NCI-H446 (cell line): ENCODE results near the gene GFPT1.
"Not testable (repeated sequence)": the region's sequence is repeated elsewhere in the genome, so short reads cannot be mapped to it uniquely, and the experiment has no call there.

Source experiments
- DNase-seq, 2 experiments: peaks; one replicate each; lab custom pipeline; 2025; lab: John Stamatoyannopoulos, UW

The GFPT1 gene

DNA sequence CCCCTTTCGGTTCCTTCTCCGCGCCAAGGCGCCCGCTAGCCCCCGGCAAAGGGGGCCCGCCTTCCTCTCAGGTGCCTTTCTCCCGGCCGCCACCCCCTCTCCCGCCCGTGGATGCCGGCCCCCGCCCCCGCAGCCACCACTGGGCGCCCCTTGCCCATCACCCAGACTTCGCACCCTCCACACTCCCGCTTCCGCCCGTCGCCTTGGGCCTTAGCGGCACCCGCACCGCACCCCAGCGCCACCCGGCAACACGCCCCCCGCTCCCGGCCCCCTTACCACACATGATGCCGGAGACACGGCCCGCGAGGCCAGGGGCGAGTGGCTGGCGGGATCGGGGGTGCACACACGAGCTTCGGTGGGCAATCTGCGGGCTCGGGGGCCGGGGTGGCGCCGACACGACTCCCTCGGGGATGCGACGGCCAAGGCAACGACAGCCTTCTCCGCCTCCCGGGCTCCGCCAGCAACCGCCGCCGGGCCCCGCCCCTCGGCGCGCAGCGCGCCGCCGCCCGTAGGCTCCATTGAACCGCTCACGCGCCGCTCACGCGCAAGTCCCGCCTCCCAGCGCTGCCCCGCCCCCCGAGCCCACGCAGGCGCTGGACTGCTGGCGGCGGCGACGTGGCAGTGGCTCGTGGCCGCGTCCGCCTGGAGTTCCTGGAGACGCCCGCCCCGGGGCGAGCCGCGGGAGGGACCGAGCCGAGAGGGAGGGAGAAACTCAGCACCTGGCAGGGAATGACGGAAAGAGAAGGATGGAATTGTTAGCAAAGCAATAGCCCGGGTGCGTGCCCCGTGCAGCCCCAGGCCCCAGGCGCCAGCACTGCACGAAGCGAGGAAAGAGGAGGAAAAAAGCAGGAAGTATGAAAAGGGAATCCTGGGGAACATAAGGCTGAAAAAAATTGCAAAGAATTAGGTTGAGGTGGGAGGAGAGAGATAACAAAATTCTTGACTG lies at the start of gene GFPT1:
Gene GFPT1, minus strand, starts transcription at position 439 of the 946 bp plus-strand sequence. Its CDS starts 156 bp downstream, at position 283.
- DNase-seq: peak; percentile 77 to 93

DNA sequence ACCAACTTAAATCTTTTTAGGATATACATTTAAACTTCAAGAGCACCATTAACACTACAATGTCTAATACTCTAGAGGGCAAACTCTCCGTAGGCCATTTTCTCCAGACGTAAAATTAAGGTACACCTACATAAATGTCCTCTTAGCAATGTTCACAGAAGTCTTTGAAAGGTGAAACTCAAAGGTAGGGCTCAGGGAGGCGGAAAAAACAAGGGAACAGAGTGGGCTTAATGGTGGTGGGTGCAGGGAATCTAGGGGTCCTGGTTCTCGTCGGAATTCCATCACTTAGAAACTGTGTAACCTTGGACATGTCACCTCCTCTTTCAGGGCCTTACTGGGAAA lies 49.5 kb upstream of the GFPT1 start:
- DNase-seq: no peak

- DNase-seq: no peak
These were observed 47.7 kb upstream of the GFPT1 start for GRCh38 chr2:69434753-69435152.

- DNase-seq: no peak
These were observed 42.6 kb upstream of the GFPT1 start for GRCh38 chr2:69429491-69430183.

DNA sequence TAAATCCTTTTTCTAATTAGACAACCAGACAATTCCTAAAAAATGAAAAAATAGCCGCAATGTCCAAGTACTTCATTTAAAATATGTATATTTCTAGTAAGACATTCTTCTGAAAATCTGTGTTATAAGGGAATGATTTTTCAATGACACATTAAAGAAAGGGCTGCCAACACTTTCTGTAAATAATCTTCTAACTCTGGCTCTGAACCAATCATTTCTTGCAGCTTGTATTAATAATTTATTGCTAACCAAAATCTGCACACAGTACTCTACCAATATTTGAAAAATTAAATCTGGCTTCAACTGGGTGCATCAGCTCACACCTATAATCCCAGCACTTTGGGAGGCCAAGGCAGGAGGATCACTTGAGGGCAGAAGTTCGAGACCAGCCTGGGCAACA lies 42.0 kb upstream of the GFPT1 start:
- peak in 1 of 2 experiments; percentile 3 for DNase-seq

DNA sequence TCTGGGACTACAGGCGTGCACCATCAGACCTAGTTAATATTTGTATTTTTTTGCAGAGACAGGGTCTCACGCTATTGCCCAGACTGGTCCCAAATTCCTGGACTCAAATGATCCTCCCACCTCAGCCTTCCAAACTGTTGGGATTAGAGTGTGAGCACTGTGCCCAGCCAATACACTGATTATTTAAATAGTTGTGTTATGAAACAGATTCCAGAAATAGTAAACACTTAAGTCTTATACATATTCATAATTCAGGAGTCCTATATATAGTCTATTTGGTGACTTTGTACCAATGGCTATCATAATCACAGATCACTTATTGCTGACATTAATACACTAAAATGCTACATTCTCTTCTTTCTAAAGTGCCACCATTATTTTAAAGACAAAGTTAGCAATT lies 37.4 kb upstream of the GFPT1 start:
- DNase-seq: no peak

DNA sequence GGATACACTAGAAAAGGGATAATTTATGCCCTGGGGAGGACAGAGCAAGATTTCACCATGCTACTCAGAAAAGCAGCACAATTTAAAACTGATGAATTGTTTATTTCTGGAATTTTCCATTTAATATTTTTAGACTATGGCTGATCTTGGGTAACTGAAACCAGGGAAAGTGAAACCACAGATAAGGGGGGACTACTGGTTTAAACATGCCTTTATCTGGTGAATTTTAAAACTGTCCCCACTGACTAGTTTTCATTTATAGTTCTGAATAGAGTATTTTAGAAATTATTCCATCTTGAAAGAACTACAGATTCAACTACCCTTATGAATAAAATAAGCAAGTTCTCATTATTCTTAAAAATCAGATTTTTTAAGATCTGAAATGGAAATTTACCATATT lies 35.2 kb upstream of the GFPT1 start:
- no peak for DNase-seq

GRCh38 chr2:69419111-69419510 lies 32.1 kb upstream of the GFPT1 start:
- DNase-seq: not testable (repeated sequence)

GRCh38 chr2:69416147-69416546 lies 29.1 kb upstream of the GFPT1 start:
- DNase-seq: no peak

GRCh38 chr2:69411120-69411519 lies 24.1 kb upstream of the GFPT1 start:
- no peak for DNase-seq

GRCh38 chr2:69405306-69405705 lies 18.3 kb upstream of the GFPT1 start:
- DNase-seq: no peak

- DNase-seq: no peak
These were observed 13.1 kb upstream of the GFPT1 start for GRCh38 chr2:69400121-69400520.

DNA sequence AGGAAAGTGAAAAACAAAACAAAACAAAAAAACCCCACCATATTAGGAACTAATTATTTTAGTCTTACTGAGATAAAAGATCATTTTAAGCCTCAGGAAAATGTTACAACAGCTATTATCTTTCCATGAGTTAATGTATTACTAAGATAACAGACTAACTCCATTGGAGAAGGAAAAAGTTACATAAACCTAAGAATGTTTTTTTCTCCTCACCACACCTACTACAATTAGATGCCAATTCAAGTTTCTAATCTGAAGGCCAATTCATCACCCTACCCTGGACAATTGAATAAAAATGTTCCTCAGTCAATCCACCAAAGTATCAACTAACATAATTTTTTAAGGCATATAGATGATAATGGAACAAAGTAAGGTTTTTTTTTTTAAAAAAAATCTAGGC lies 10.2 kb upstream of the GFPT1 start:
- no peak for DNase-seq

DNA sequence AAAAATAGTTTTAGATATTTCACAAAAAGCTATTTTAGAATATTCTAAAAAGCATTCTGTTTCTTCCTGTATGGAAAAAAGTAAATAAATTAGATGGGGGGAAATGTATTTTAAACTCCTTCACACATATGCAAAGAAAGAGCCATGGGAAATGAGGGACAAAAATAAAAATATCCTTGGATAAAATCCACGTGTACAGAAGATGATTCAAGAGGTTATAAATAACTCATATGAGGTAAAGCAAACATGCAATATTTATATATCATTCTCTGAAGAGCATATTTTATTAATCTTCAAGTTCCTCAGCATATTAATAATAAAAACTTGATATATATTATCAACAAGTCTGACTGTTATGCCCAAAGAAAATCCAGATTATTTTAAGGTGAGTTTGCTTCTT lies 8.8 kb upstream of the GFPT1 start:
- no peak for DNase-seq

- no peak for DNase-seq
These were observed 6.9 kb upstream of the GFPT1 start for GRCh38 chr2:69393963-69394362.

DNA sequence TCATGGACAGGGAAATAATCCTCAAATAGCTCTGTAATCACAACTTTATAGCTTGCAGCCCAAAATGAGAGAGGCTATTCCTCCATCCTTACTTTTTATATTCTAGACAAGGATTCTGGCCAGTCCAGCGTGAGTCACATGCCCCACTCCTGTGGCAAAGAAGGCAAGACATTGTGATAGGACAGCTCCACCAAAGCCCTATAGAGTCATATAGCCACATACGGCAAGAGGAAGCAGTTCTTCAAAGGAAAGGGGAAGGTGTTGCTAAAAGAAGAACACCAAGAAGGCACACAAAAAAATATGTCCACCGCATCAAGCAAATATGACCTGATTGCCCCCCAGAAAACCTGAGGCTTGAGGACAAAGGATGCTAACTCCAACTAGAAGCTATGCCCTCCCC lies 3.4 kb upstream of the GFPT1 start:
- no peak for DNase-seq

DNA sequence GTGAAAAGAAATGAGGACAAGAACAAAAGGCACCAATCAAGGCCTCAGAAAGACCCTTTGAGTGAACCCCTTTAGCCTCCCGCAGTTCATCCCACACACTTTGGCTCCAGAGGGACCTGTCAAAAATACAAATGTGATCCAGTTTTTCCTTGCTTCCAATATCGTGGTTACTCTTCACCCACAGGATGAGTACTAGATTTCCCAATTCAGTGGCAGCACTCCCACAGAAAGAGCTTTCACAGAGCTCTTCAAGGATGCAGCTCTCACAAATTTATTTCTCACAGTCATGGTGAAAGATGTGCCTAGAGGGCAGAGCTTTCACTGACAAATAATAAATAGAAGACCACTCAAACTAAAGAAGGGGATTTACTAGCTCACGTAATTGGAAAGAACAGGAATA lies 3.0 kb upstream of the GFPT1 start:
- no peak for DNase-seq

GRCh38 chr2:69389271-69389670 lies 2.2 kb upstream of the GFPT1 start:
- no peak for DNase-seq

- DNase-seq: no peak
These were observed 899 bp upstream of the GFPT1 start for GRCh38 chr2:69387770-69388481.

GRCh38 chr2:69386360-69386759 lies 667 bp downstream of the GFPT1 start:
- DNase-seq: no peak

DNA sequence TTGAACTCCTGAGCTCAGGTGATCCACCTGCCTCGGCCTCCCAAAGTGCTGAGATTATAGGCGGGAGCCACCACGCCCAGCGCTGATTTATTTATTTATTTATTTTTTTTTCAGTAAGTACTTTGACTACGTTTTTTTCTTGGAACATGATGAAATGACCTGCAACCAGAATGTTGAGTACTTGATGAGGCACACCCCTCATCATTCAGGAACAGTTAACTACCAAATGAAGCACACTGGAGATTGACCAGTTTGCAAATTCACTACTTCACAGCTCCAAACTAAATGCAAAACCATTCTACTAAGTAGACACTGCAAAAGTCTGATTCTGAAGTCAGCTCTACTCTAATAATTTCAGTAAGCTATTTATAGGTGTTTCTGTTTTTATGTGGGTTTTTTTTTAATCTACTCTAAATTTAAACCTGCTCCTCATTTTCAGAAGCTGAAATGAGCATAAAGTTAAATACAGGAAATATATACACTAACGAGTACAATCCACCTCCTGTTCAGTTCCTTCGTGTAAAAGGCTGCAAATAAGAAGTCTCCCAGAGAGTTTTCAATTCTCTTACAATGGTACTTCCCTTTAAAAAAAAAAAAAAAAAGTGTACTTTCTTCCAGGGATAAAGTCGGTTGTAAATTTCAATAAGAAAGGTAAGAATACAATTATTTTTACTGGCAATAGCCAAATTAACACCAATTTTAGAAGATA lies 1.4 kb downstream of the GFPT1 start:
- no peak for DNase-seq

GRCh38 chr2:69384618-69385081 lies 2.4 kb downstream of the GFPT1 start:
- no peak for DNase-seq
